Activated T-cell treated with anti-CD3 and anti-CD28 coated beads, Interleukin-2, amount 50 U/mL, for 1 hour (primary cell): ENCODE data around the gene IL23R.
"Not testable (repeated sequence)": the region's sequence is repeated elsewhere in the genome, so short reads cannot be mapped to it uniquely, and the experiment has no call there.

Experiments
- DNase-seq: peaks from one replicate; pipeline ENCODE4 v3.0.0-alpha.2; 2020

The IL23R gene

GRCh38 chr1:67200755-67201154 lies 34.5 kb downstream of the IL23R start:
- DNase-seq: no peak

- no peak for DNase-seq
Observed at GRCh38 chr1:67201891-67202290, 35.6 kb downstream of the IL23R start.

GRCh38 chr1:67204298-67204980 lies 38.2 kb downstream of the IL23R start:
- no peak for DNase-seq

GRCh38 chr1:67207398-67207797 lies 41.1 kb downstream of the IL23R start:
- not testable (repeated sequence) for DNase-seq

GRCh38 chr1:67208217-67208616 lies 42.0 kb downstream of the IL23R start:
- DNase-seq: no peak

GRCh38 chr1:67209521-67209920 lies 43.3 kb downstream of the IL23R start:
- no peak for DNase-seq

- DNase-seq: no peak
Observed at GRCh38 chr1:67211589-67212563, 45.6 kb downstream of the IL23R start.

GRCh38 chr1:67213164-67213563 lies 46.9 kb downstream of the IL23R start:
- DNase-seq: no peak

- DNase-seq: no peak
Observed at GRCh38 chr1:67213948-67214347, 47.7 kb downstream of the IL23R start.

- no peak for DNase-seq
Observed at GRCh38 chr1:67214420-67215174, 48.3 kb downstream of the IL23R start.

- DNase-seq: no peak
Observed at GRCh38 chr1:67216401-67216800, 50.1 kb downstream of the IL23R start.

- no peak for DNase-seq
Observed at GRCh38 chr1:67217417-67217816, 51.2 kb downstream of the IL23R start.

- no peak for DNase-seq
Observed at GRCh38 chr1:67217938-67218337, 51.7 kb downstream of the IL23R start.

- no peak for DNase-seq
Observed at GRCh38 chr1:67224856-67225255, 58.6 kb downstream of the IL23R start.

- no peak for DNase-seq
Observed at GRCh38 chr1:67226688-67227087, 60.4 kb downstream of the IL23R start.

GRCh38 chr1:67227196-67227595 lies 60.9 kb downstream of the IL23R start:
- no peak for DNase-seq

GRCh38 chr1:67228791-67229190 lies 62.5 kb downstream of the IL23R start:
- no peak for DNase-seq

- DNase-seq: no peak
Observed at GRCh38 chr1:67230539-67230938, 64.3 kb downstream of the IL23R start.

GRCh38 chr1:67236277-67236676 lies 70.0 kb downstream of the IL23R start:
- no peak for DNase-seq

GRCh38 chr1:67239738-67240137 lies 73.5 kb downstream of the IL23R start:
- DNase-seq: no peak

GRCh38 chr1:67241200-67241746 lies 75.0 kb downstream of the IL23R start:
- DNase-seq: no peak

GRCh38 chr1:67242016-67242415 lies 75.8 kb downstream of the IL23R start:
- DNase-seq: no peak

- no peak for DNase-seq
Observed at GRCh38 chr1:67250051-67250653, 83.9 kb downstream of the IL23R start.
